ENCODE data around the gene DHRS4. TPM values are rescaled to one million over a fixed set of nuclear protein-coding genes. Genes with fewer than 3 reads are reported as not detected.

Gene DHRS4
- total and polyA plus RNA-seq, 2 of the 13 experiments (the other 11 are each of a cell fraction or from before 2014, with no cell fraction given) = 23.9 to 45.1 TPM

DNA sequence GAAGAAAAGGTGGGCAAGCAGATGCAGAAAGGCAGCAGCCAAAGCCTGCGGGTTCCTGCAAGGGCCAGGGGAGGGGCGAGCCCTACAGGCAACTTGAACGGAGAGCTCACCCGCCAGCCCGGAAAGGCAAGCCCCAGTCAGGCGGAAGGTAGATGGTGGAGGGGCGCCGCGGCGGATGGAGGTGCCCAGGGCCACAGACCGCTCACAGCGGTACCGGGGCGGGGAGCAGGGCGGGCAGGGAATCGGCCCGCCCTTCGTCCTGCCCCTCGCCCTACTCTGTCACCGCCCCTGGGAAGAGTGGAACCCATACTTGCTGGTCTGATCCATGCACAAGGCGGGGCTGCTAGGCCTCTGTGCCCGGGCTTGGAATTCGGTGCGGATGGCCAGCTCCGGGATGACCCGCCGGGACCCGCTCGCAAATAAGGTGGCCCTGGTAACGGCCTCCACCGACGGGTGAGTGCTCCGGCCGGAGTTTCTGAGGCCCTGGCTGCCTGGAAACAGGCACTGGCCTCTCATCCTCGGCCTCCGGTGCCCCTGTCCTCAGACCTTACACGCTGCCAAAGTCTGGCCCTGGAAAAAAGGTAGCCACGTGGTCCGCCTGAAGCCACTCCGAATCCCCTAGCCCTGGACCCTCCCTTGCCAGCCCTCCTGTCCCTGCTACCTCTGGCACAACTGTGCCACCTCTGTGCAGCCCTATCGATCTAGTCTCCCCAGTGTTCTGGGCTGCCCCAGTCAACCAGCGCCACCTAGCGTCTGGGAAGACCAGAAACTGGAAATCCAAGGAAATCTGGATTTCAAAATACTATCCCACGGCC lies at the start of gene DHRS4 (continued):
- TF ChIP-seq, protein P1, sequence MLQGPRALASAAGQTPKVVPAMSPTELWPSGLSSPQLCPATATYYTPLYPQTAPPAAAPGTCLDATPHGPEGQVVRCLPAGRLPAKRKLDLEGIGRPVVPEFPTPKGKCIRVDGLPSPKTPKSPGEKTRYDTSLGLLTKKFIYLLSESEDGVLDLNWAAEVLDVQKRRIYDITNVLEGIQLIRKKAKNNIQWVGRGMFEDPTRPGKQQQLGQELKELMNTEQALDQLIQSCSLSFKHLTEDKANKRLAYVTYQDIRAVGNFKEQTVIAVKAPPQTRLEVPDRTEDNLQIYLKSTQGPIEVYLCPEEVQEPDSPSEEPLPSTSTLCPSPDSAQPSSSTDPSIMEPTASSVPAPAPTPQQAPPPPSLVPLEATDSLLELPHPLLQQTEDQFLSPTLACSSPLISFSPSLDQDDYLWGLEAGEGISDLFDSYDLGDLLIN (CRISPR knock-in tag; IDR thresholded peaks at IDR 0.05; ENCODE audit: borderline replicate concordance) = 0 out of 2 replicates have a peak, but pooled peaks have one; percentile 52
- TF ChIP-seq, protein P2, sequence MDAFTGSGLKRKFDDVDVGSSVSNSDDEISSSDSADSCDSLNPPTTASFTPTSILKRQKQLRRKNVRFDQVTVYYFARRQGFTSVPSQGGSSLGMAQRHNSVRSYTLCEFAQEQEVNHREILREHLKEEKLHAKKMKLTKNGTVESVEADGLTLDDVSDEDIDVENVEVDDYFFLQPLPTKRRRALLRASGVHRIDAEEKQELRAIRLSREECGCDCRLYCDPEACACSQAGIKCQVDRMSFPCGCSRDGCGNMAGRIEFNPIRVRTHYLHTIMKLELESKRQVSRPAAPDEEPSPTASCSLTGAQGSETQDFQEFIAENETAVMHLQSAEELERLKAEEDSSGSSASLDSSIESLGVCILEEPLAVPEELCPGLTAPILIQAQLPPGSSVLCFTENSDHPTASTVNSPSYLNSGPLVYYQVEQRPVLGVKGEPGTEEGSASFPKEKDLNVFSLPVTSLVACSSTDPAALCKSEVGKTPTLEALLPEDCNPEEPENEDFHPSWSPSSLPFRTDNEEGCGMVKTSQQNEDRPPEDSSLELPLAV (CRISPR knock-in tag; conservative IDR thresholded peaks at IDR 0.05; ENCODE audit: low read depth) = no peak
- TF ChIP-seq FOSL2 (CRISPR knock-in tag; IDR thresholded peaks at IDR 0.05) (peak; percentile 79), ZNF562 (CRISPR knock-in tag; IDR thresholded peaks at IDR 0.05; ENCODE audit: borderline replicate concordance) (no peak), NFKBIZ (CRISPR knock-in tag; IDR thresholded peaks at IDR 0.05) (peak; percentile 41; the same call in 1 of the 2 replicates), ZNF546 (CRISPR knock-in tag; conservative IDR thresholded peaks at IDR 0.05) (peak; percentile 99), CREM (IDR thresholded peaks at IDR 0.05) (peak; percentile 66; the same call in 1 of the 2 replicates), CREM (CRISPR knock-in tag; IDR thresholded peaks at IDR 0.05) (no peak; the same call in 1 of the 2 replicates), ZNF572 (CRISPR knock-in tag; IDR thresholded peaks at IDR 0.05) (peak; percentile 100), RXRB (CRISPR knock-in tag; IDR thresholded peaks at IDR 0.05; ENCODE audit: borderline replicate concordance) (peak; percentile 88; the same call in 1 of the 2 replicates), KLF12 (CRISPR knock-in tag; IDR thresholded peaks at IDR 0.05; ENCODE audit: borderline replicate concordance) (peak; percentile 94), MTF1 (CRISPR knock-in tag; IDR thresholded peaks at IDR 0.05) (peak; percentile 74; the same call in 1 of the 2 replicates), TP53 (CRISPR knock-in tag; conservative IDR thresholded peaks at IDR 0.05) (peak; percentile 86; the same call in 1 of the 2 replicates)
- TF ChIP-seq, protein P3, sequence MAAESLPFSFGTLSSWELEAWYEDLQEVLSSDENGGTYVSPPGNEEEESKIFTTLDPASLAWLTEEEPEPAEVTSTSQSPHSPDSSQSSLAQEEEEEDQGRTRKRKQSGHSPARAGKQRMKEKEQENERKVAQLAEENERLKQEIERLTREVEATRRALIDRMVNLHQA (CRISPR knock-in tag; IDR thresholded peaks at IDR 0.05) = no peak
- TF ChIP-seq, protein P4, sequence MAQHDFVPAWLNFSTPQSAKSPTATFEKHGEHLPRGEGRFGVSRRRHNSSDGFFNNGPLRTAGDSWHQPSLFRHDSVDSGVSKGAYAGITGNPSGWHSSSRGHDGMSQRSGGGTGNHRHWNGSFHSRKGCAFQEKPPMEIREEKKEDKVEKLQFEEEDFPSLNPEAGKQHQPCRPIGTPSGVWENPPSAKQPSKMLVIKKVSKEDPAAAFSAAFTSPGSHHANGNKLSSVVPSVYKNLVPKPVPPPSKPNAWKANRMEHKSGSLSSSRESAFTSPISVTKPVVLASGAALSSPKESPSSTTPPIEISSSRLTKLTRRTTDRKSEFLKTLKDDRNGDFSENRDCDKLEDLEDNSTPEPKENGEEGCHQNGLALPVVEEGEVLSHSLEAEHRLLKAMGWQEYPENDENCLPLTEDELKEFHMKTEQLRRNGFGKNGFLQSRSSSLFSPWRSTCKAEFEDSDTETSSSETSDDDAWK (CRISPR knock-in tag; IDR thresholded peaks at IDR 0.05) = no peak
- TF ChIP-seq, protein P5, sequence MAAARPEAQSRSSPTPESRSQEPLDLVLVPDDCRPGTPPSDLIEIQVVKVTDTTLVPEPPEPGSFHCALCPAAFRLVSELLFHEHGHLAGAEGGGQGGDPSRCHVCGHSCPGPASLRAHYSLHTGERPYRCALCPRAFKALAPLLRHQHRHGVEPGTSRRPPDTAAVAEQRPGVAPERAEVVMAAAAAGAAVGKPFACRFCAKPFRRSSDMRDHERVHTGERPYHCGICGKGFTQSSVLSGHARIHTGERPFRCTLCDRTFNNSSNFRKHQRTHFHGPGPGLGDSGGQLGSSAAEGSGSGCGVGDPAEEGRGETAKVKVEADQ (CRISPR knock-in tag; IDR thresholded peaks at IDR 0.05; ENCODE audit: borderline replicate concordance) = peak; percentile 98
- TF ChIP-seq, protein P6, sequence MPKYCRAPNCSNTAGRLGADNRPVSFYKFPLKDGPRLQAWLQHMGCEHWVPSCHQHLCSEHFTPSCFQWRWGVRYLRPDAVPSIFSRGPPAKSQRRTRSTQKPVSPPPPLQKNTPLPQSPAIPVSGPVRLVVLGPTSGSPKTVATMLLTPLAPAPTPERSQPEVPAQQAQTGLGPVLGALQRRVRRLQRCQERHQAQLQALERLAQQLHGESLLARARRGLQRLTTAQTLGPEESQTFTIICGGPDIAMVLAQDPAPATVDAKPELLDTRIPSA (CRISPR knock-in tag; IDR thresholded peaks at IDR 0.05; ENCODE audit: borderline replicate concordance) = peak; percentile 97; the same call in 1 of the 2 replicates
- TF ChIP-seq, protein P7, sequence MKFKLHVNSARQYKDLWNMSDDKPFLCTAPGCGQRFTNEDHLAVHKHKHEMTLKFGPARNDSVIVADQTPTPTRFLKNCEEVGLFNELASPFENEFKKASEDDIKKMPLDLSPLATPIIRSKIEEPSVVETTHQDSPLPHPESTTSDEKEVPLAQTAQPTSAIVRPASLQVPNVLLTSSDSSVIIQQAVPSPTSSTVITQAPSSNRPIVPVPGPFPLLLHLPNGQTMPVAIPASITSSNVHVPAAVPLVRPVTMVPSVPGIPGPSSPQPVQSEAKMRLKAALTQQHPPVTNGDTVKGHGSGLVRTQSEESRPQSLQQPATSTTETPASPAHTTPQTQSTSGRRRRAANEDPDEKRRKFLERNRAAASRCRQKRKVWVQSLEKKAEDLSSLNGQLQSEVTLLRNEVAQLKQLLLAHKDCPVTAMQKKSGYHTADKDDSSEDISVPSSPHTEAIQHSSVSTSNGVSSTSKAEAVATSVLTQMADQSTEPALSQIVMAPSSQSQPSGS (CRISPR knock-in tag; IDR thresholded peaks at IDR 0.05) = peak; percentile 88; the same call in 1 of the 2 replicates
- TF ChIP-seq, protein P8, sequence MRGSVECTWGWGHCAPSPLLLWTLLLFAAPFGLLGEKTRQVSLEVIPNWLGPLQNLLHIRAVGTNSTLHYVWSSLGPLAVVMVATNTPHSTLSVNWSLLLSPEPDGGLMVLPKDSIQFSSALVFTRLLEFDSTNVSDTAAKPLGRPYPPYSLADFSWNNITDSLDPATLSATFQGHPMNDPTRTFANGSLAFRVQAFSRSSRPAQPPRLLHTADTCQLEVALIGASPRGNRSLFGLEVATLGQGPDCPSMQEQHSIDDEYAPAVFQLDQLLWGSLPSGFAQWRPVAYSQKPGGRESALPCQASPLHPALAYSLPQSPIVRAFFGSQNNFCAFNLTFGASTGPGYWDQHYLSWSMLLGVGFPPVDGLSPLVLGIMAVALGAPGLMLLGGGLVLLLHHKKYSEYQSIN (CRISPR knock-in tag; IDR thresholded peaks at IDR 0.05; ENCODE audit: borderline replicate concordance) = no peak
